Measurements from ENCODE around the gene SOX10. TPM values are rescaled to one million over a fixed set of nuclear protein-coding genes. Genes with fewer than 3 reads are reported as not detected.
"Not testable (repeated sequence)": the region's sequence is repeated elsewhere in the genome, so short reads cannot be mapped to it uniquely, and the experiment has no call there.

Gene SOX10
- total RNA-seq, 2 experiments from 2014 or later = not detected

DNA sequence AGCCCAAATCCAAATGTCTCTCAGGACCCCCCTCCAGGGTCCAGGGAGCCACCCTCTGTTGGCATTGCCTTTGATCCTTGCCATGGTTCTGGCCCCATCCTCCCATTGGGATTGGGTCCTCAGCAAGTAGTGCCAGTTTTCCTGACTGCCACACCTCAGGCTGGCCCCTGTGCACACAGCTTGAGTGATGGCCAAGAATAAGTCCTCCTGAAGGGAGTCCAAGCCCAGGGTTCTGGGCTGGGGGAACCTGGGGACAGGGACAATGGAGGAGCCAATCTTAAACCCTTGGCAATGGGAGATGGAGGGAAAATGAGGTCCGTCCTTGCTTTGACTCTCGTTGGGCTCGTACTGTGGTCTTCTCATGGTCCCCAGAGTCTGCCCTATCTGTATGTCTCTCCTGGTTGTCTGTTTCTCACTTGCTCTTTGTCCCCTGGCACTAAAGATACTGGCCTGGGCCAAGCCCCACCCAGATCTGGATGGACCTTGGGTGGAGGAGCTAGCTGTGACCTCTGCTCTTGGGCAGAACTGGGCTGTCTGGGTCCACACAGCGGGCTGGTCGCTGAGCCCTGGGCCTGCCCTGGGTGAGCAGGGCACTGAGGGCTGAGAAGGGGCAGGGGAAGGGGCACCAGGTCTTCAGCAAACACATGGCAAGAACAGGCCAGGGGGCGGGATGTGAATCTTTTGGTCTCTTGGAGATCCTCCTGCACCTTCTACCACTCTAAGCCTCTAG is 2.9 kb downstream of the SOX10 start:
- no peak overlapping the region for H3K4me3 Mint-ChIP-seq

GRCh38 chr22:37979782-37980181 is 4.6 kb downstream of the SOX10 start:
- Mint-ChIP-seq H3K9me3 (no peaks in the 10 kb centered on the region), H3K27me3 (no peaks in the 10 kb centered on the region), H3K27ac (no peak overlapping the region)

More for the DNA sequence above, 2.9 kb downstream of the SOX10 start:
- Mint-ChIP-seq H3K27ac (no peak overlapping the region), H3K27me3 (no peaks in the 10 kb centered on the region), H3K9me3 (no peaks in the 10 kb centered on the region), H3K36me3 (no peaks in the 10 kb centered on the region), H3K4me1 (no peaks in the 10 kb centered on the region)
- DNase-seq = no peak

GRCh38 chr22:37976547-37976946 is 7.8 kb downstream of the SOX10 start:
- no peaks in the 10 kb centered on the region for H3K36me3 Mint-ChIP-seq
- DNase-seq = no peak
- H3K27me3 Mint-ChIP-seq = no peaks in the 10 kb centered on the region
- H3K4me1 Mint-ChIP-seq = no peaks in the 10 kb centered on the region
- H3K9me3 Mint-ChIP-seq = no peaks in the 10 kb centered on the region
- H3K27ac Mint-ChIP-seq = no peak overlapping the region
- H3K4me3 Mint-ChIP-seq = no peak overlapping the region

More at GRCh38 chr22:37979782-37980181, 4.6 kb downstream of the SOX10 start:
- Mint-ChIP-seq H3K4me3 (no peak overlapping the region), H3K36me3 (no peaks in the 10 kb centered on the region), H3K4me1 (no peaks in the 10 kb centered on the region)
- no peak for DNase-seq

- H3K4me3 Mint-ChIP-seq, H3K36me3 Mint-ChIP-seq, H3K9me3 Mint-ChIP-seq, DNase-seq, H3K4me1 Mint-ChIP-seq, H3K27me3 Mint-ChIP-seq, H3K27ac Mint-ChIP-seq: not testable (repeated sequence)
These were observed 8.3 kb downstream of the SOX10 start for GRCh38 chr22:37976022-37976421.

GRCh38 chr22:37975153-37975552 is 9.2 kb downstream of the SOX10 start:
- Mint-ChIP-seq H3K36me3 (no peaks in the 10 kb centered on the region), H3K27me3 (no peaks in the 10 kb centered on the region), H3K9me3 (no peaks in the 10 kb centered on the region), H3K4me1 (no peaks in the 10 kb centered on the region), H3K4me3 (no peak overlapping the region), H3K27ac (no peak overlapping the region)
- DNase-seq = no peak

GRCh38 chr22:37973271-37974170 is 10.8 kb downstream of the SOX10 start:
- no peak for DNase-seq
- Mint-ChIP-seq H3K9me3 (no peaks in the 10 kb centered on the region), H3K36me3 (peaks cover 5% of the 10 kb centered on the region)

GRCh38 chr22:37972527-37972926 is 11.8 kb downstream of the SOX10 start:
- Mint-ChIP-seq H3K27me3 (no peaks in the 10 kb centered on the region), H3K4me3 (no peak overlapping the region), H3K9me3 (no peaks in the 10 kb centered on the region), H3K36me3 (peaks cover 8% of the 10 kb centered on the region), H3K27ac (no peak overlapping the region), H3K4me1 (no peaks in the 10 kb centered on the region)
- DNase-seq = no peak

More at GRCh38 chr22:37973271-37974170, 10.8 kb downstream of the SOX10 start:
- no peaks in the 10 kb centered on the region for H3K27me3 Mint-ChIP-seq
- H3K4me3 Mint-ChIP-seq = no peak overlapping the region
- no peaks in the 10 kb centered on the region for H3K4me1 Mint-ChIP-seq
- H3K27ac Mint-ChIP-seq = no peak overlapping the region

DNA sequence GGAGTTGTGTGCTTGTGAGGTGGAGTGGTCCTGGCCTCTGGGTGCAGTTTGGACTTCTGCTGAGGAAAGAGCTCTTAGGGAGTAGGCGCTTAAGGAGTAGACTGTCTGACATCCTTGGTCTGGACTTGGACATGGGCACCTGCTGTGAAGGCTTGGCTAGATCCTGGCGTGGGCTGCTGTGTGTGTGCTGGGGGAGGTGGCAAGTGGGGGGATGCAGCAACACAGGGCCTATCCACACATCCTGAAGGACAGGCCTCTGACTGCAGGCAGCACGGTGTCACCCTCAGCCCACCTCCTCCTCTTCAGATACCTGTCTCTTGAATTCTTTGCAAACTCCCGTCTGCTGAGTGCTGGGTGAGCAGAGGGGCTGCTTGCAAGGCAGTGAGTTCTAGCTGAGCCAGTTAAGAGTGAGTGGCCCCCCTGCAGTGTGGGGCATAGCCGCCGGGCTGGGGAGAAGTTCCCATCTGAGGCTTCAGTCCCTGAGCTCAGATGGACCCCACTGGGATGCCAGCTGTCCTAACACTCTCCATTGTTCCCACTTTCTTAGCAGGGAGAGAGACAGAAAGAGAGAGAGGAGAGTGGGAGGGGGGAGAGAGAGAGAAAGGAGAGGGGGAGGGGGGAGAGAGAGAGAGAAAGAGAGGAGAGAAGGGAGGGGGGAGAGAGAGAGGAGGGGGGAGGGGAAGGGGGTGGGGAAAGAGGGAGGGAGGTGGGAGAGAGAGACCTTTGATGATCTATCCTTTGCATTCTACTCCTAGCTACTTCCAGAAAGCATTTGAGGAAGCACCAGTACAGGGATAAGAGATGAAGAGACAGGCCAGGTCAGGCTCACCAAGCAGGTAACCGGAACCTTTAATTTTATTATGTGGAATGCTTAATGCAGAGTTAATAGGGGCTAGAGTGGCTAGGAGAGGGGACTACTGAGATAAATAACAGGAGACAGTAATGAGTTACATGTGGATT is 12.6 kb downstream of the SOX10 start:
- Mint-ChIP-seq H3K27ac (no peak overlapping the region), H3K4me3 (no peak overlapping the region), H3K9me3 (no peaks in the 10 kb centered on the region), H3K4me1 (no peaks in the 10 kb centered on the region), H3K36me3 (peaks cover 10% of the 10 kb centered on the region), H3K27me3 (no peaks in the 10 kb centered on the region)
- no peak for DNase-seq

GRCh38 chr22:37970864-37971263 is 13.5 kb downstream of the SOX10 start:
- Mint-ChIP-seq H3K4me3 (no peak overlapping the region), H3K9me3 (no peaks in the 10 kb centered on the region), H3K27ac (no peak overlapping the region), H3K27me3 (no peaks in the 10 kb centered on the region), H3K4me1 (no peaks in the 10 kb centered on the region), H3K36me3 (peaks cover 10% of the 10 kb centered on the region)
- no peak for DNase-seq

DNA sequence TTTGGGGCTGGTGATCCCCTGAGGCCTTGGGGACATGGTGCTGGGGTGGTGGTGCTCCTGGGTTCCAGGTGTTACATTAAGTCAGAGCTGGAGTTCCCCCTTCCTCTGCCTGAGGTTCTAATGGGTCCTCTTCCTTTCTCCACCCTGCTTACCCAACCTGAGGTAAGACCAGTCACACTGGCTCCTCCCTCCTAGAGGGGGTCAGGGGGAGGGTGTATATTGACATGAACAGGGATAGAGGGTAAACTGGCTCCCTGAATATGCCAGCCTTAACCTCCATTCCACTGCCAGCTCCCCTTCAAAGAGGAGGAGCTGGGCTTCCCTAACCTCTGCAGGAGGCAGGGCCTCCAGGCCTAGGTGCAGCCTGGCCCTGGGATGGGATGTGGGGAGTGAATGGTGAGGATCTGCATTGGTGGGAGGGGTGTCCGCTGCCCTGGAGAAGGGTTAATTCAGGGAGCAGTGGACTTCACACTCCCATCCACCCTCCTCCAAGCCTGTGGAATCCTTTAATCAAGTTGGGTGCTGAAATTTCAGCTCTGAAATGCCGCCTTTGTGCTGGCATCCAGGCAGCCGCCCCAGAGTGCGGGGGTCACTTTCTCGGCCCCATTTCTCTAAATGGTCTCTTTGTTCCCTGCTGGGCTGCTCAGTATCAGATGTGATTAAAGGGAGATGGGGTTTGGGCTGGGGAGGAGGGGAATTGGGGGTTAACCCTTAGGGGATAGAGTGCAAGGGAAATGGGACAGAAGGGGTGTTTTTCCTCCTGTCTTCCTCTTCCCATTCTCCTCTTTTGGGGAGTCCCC is 15.7 kb downstream of the SOX10 start:
- H3K27ac Mint-ChIP-seq = no peak overlapping the region
- H3K36me3 Mint-ChIP-seq = peaks cover 16% of the 10 kb centered on the region
- no peaks in the 10 kb centered on the region for H3K27me3 Mint-ChIP-seq
- H3K4me1 Mint-ChIP-seq = peaks cover 4% of the 10 kb centered on the region
- H3K9me3 Mint-ChIP-seq = no peaks in the 10 kb centered on the region
- no peak for DNase-seq
- H3K4me3 Mint-ChIP-seq = no peak overlapping the region

DNA sequence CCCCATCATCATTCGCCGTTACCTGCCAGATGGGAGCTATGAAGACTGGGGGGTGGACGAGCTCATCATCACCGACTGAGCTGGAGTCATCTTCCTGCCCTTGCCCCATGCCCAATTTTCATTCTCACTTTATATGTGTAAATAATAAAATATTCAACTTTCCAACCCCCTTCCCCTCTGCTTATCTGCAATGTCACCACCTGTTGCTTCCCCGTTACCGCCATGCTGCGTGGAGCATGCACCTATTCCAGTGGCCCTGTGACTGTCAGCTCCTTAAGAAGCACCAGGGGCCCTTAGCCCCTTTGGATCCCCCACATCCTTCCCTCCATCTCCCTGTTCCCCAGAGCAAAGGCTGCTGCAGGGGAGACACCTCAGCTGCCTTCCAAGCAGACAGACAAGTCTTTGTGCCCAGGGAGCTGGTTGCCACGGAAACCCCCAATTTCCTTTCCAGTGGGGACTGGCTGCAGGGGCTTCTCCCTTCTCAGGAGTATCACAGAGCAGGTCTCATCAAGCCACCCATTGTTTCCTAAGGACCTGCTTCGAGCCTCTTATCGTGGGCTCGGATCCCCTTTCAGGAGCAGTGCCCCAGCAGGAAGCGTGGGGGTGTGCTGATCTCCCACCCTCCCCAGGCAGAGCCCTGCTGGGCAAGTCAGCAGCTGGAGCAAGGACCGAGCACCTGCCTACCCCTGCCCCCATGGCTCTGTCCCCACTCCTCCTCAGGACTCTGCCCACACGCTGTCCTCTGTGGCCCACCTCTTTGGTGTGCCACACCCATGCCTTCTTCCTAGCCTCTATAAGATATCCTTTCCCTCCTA is 16.5 kb downstream of the SOX10 start:
- Mint-ChIP-seq H3K4me3 (no peak overlapping the region), H3K27ac (no peak overlapping the region), H3K4me1 (peaks cover 4% of the 10 kb centered on the region), H3K36me3 (peaks cover 16% of the 10 kb centered on the region), H3K27me3 (no peaks in the 10 kb centered on the region), H3K9me3 (no peaks in the 10 kb centered on the region)
- DNase-seq = no peak

DNA sequence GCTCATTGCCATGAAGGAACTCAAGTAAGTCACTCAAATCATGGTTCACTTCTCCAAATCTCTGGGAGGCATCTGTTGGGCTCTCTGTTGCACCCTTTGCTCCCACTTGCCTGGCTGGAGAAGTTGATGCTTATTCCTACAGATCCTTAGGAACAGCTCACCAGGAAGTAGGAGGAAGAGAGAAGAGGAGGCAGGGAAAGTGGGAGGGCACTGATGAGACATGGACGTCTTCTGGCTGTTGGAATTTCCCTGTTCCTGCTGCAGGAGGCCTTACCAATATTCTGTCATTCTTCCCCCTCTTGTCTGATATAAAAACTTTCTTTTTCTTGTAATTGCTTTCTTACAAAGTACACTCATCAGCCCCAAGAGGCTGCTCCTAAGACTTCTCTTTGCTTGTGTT is 17.2 kb downstream of the SOX10 start:
- DNase-seq = no peak

GRCh38 chr22:37965940-37966664 is 18.3 kb downstream of the SOX10 start:
- H3K9me3 Mint-ChIP-seq = no peaks in the 10 kb centered on the region
- H3K36me3 Mint-ChIP-seq = peaks cover 21% of the 10 kb centered on the region
- no peak overlapping the region for H3K27ac Mint-ChIP-seq
- H3K4me3 Mint-ChIP-seq = no peak overlapping the region
- no peaks in the 10 kb centered on the region for H3K27me3 Mint-ChIP-seq
- no peak for DNase-seq
- H3K4me1 Mint-ChIP-seq = peaks cover 4% of the 10 kb centered on the region

More for the DNA sequence above, 17.2 kb downstream of the SOX10 start:
- Mint-ChIP-seq H3K4me1 (peaks cover 4% of the 10 kb centered on the region), H3K27me3 (no peaks in the 10 kb centered on the region), H3K27ac (no peak overlapping the region), H3K9me3 (no peaks in the 10 kb centered on the region), H3K36me3 (peaks cover 18% of the 10 kb centered on the region), H3K4me3 (no peak overlapping the region)

Data from activated naive CD8-positive, alpha-beta T cell treated with anti-CD3 and anti-CD28 coated beads for 36 hours (primary cell).